Natural killer cell (primary cell): ENCODE data around the gene CFAP92. TPM values are rescaled to one million over a fixed set of nuclear protein-coding genes. Genes with fewer than 3 reads are reported as not detected.

Experiments
- ATAC-seq, 3 donors: fragments of 150-1000 bp in 2 of 3; fragments of 200-7000 bp in 1 of 3; cut with Tn5 transposase; 1 replicate in 1 of 3; 2 replicates in 2 of 3; pipeline ENCODE4 v1.10.0; 2021; ENCODE audit warnings: mild to moderate bottlenecking in 2 of 3, moderate library complexity in 2 of 3
- DNase-seq, 2 donors: peaks; one replicate each; pipeline versions ENCODE4 v3.0.0 to v3.0.0-alpha.2; 2013 to 2021; ENCODE audit warnings: mixed read lengths in 1 of 2
- H3K27ac ChIP-seq: one replicate; pipeline ENCODE4 v1.5.1; 2013; ENCODE audit warnings: mild to moderate bottlenecking, low read length
- H3K27me3 ChIP-seq: one replicate; pipeline ENCODE4 v1.6.1; 2013; ENCODE audit warnings: low read length; ENCODE audit not compliant: control insufficient read depth, insufficient read depth
- H3K36me3 ChIP-seq: one replicate; pipeline ENCODE4 v1.6.1; 2013; ENCODE audit warnings: low read length; ENCODE audit not compliant: control insufficient read depth, insufficient read depth
- H3K4me1 ChIP-seq: one replicate; pipeline ENCODE4 v1.6.1; 2013; ENCODE audit warnings: low read length; ENCODE audit not compliant: control insufficient read depth, insufficient read depth
- H3K4me3 ChIP-seq: one replicate; pipeline ENCODE4 v1.5.1; 2013; ENCODE audit warnings: low read length
- H3K9me3 ChIP-seq: one replicate; pipeline ENCODE4 v1.6.1; 2013; ENCODE audit warnings: low read length; ENCODE audit not compliant: control insufficient read depth, insufficient read depth
- H3K27ac Mint-ChIP-seq, 2 donors: one replicate each; pipeline ENCODE4 v1.8.0; 2022; ENCODE audit warnings: mild to moderate bottlenecking in 2 of 2, mixed read lengths in 2 of 2, moderate library complexity in 1 of 2
- H3K27me3 Mint-ChIP-seq, 2 donors: one replicate each; pipeline ENCODE4 v1.8.0; 2022; ENCODE audit warnings: low read depth in 2 of 2, mixed read lengths in 2 of 2
- H3K36me3 Mint-ChIP-seq: one replicate; pipeline ENCODE4 v1.8.0; 2022; ENCODE audit warnings: mixed read lengths
- H3K4me1 Mint-ChIP-seq, 2 donors: one replicate each; pipeline ENCODE4 v1.8.0; 2022; ENCODE audit warnings: mixed read lengths in 2 of 2
- H3K4me3 Mint-ChIP-seq: one replicate; pipeline ENCODE4 v1.8.0; 2022; ENCODE audit warnings: mild to moderate bottlenecking, moderate library complexity, mixed read lengths
- H3K9me3 Mint-ChIP-seq, 2 donors: one replicate each; pipeline ENCODE4 v1.8.0; 2022; ENCODE audit warnings: mixed read lengths in 2 of 2
- WGBS: methylation state at CpG from one replicate; pipeline ENCODE4 v1.1.7; 2013; ENCODE audit warnings: missing lambda C conversion rate; ENCODE audit not compliant: insufficient coverage; 5-methylcytosine and 5-hydroxymethylcytosine counted together
- intact Hi-C: fragments of 100-400 bp; cut with micrococcal nuclease; formaldehyde crosslinking; loops from one replicate; pipeline ENCODE4 v1.14.2; 2022
- total RNA-seq, 4 donors: library from RNA; stranded (reverse); fragments of 120-200 nt in 1 of 4; gene quantifications; one replicate each; pipeline versions ENCODE4 v1.2.3 to v1.2.4, GENCODE V29; 2013 to 2022
- TF ChIP-seq, protein P1 (sequence below): fragments of 200-600 bp; IDR thresholded peaks from one replicate; pipeline ENCODE4 v1.8.0; 2022; ENCODE audit warnings: antibody characterized with exemption

The CFAP92 gene
- total RNA-seq, 3 donors from 2014 or later (not counting 1 experiment from before 2014, with no cell fraction given) = 0.26 to 0.43 (median 0.41) TPM

DNA sequence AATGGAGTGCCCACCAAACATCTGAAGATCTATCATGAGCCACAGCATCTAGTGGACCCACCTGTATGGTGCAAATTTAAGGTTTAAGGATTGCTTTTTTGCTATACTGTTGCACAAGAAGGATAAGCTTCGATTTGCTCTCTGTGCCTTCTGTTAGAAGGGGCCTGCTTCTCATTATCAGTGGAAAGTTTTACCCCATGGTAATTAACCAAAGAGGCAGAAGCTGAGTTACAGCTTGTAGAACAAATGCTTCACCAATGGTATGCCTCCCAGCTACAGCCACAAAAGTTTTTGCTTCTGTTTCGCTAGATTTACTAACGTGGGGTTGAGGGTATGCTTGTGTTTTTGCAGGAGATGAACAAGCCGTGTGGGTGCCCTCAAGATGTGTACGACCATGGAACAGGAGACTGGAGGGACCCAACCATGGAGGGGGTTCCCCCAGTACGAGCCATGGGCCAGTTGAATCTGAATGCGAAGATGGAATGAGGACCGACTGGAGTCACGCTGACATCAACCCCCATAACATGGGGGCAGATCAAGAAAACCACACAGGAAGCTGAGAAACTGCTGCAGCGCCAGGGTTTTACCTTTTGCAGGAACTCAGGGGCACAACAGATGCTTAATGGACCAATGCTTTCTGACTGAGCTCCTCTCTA is 70.9 kb downstream of the CFAP92 start:
- ATAC-seq (peak; percentile 46 to 57 (median 47)), DNase-seq (peak in 1 of 2 donors; percentile 76)
- Mint-ChIP-seq H3K4me1 (peaks cover 15% of the 10 kb centered on the region in 2 donors), H3K27me3 (peaks cover 14 to 20% of the 10 kb centered on the region in 2 donors), H3K4me3 (peak overlapping the region; percentile 74), H3K9me3 (peaks cover 2 to 3% of the 10 kb centered on the region in 2 donors), H3K36me3 (no peaks in the 10 kb centered on the region), H3K27ac (peak overlapping the region in 1 of 2 donors; percentile 51)
- TF ChIP-seq, protein P1, sequence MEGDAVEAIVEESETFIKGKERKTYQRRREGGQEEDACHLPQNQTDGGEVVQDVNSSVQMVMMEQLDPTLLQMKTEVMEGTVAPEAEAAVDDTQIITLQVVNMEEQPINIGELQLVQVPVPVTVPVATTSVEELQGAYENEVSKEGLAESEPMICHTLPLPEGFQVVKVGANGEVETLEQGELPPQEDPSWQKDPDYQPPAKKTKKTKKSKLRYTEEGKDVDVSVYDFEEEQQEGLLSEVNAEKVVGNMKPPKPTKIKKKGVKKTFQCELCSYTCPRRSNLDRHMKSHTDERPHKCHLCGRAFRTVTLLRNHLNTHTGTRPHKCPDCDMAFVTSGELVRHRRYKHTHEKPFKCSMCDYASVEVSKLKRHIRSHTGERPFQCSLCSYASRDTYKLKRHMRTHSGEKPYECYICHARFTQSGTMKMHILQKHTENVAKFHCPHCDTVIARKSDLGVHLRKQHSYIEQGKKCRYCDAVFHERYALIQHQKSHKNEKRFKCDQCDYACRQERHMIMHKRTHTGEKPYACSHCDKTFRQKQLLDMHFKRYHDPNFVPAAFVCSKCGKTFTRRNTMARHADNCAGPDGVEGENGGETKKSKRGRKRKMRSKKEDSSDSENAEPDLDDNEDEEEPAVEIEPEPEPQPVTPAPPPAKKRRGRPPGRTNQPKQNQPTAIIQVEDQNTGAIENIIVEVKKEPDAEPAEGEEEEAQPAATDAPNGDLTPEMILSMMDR = no peak
- Histone ChIP-seq H3K4me1 (peaks cover 12% of the 10 kb centered on the region), H3K27ac (no peak overlapping the region), H3K9me3 (peaks cover 2% of the 10 kb centered on the region), H3K36me3 (no peaks in the 10 kb centered on the region), H3K27me3 (no peaks in the 10 kb centered on the region), H3K4me3 (no peak overlapping the region)
- 14% methylated on average over 10 of the region's 10 CpGs for WGBS
- intact Hi-C loops = loop anchor here (1.0 kb wide), 1 partner anchor 306 kb away; no protein-coding TSS in a partner anchor

DNA sequence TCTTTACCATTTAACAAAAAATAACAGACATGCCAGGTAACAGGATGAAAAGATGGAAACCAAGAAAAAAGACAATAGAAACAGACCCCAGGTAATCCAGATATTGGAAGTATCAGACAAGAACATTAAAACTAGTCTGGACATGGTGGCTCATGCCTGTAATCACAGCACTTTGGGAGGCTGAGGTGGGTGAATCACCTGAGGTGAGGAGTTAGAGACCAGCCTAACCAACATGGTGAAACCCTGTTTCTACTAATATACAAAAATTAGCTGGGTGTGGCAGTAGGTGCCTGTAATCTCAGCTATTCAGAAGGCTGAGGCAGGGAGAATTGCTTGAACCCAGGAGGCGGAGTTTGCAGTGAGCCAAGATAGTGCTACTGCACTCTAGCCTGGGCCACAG is 73.9 kb downstream of the CFAP92 start:
- TF ChIP-seq, protein P1 = no peak
- H3K4me1 ChIP-seq = peaks cover 12% of the 10 kb centered on the region
- H3K4me1 Mint-ChIP-seq = peaks cover 15% of the 10 kb centered on the region in 2 donors
- no peaks in the 10 kb centered on the region for H3K36me3 Mint-ChIP-seq
- DNase-seq = no peak
- intact Hi-C loops = no loop called here
- 100% methylated on average over 1 of the region's 1 CpG for WGBS
- H3K27me3 ChIP-seq = no peaks in the 10 kb centered on the region
- H3K27me3 Mint-ChIP-seq = no peaks in the 10 kb centered on the region
- H3K4me3 Mint-ChIP-seq = no peak overlapping the region
- peak overlapping the region; percentile 1 to 13 for H3K27ac Mint-ChIP-seq
- no peak overlapping the region for H3K27ac ChIP-seq
- peaks cover 2% of the 10 kb centered on the region for H3K9me3 ChIP-seq
- ATAC-seq = no peak
- no peak overlapping the region for H3K4me3 ChIP-seq
- peaks cover 0 to 2% of the 10 kb centered on the region in 2 donors for H3K9me3 Mint-ChIP-seq
- H3K36me3 ChIP-seq = peaks cover 11% of the 10 kb centered on the region

DNA sequence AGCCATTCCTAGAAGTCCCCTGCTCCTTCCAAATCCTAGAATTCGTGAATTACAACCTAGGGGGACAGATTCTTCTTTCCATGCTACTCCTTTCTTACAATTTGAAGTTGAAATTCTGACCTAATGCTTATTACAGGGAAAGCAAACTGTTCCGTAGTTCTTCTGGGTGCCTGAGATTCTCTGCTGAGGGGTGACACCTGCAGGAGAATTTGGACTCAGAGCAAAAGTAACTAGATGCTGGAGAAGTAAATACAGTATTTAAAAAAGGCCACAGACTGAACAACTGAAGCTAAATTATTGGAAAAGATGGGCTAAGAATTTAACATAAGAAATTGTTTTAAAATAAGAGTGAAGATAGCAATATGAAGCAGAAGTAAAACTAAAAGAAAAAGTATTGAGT is 76.6 kb downstream of the CFAP92 start:
- Mint-ChIP-seq H3K36me3 (no peaks in the 10 kb centered on the region), H3K4me1 (no peaks in the 10 kb centered on the region), H3K4me3 (no peak overlapping the region), H3K27me3 (no peaks in the 10 kb centered on the region), H3K27ac (peak overlapping the region; percentile 0 to 34), H3K9me3 (peaks cover 0 to 2% of the 10 kb centered on the region in 2 donors)
- intact Hi-C loops = no loop called here
- WGBS = 88% methylated on average over 2 of the region's 2 CpGs
- DNase-seq = no peak
- ATAC-seq = no peak
- no peaks in the 10 kb centered on the region for H3K9me3 ChIP-seq
- peaks cover 35% of the 10 kb centered on the region for H3K36me3 ChIP-seq
- H3K27ac ChIP-seq = no peak overlapping the region
- TF ChIP-seq, protein P1 = no peak
- no peaks in the 10 kb centered on the region for H3K27me3 ChIP-seq
- no peaks in the 10 kb centered on the region for H3K4me1 ChIP-seq
- no peak overlapping the region for H3K4me3 ChIP-seq
